H9 (cell line): Measurements from ENCODE around the gene FASTK. TPM values are rescaled to one million over a fixed set of nuclear protein-coding genes. Genes with fewer than 3 reads are reported as not detected.

Experiments used
- DNase-seq: peaks from one replicate; pipeline ENCODE4 v3.0.0-alpha.2; 2017
- H2AFZ ChIP-seq: one replicate; pipeline ENCODE4 v1.6.1; 2013; ENCODE audit warnings: mild to moderate bottlenecking, low read length, control low read depth, moderate library complexity
- H2AK5ac ChIP-seq: 2 replicates; pipeline ENCODE4 v1.6.1; 2013; ENCODE audit warnings: low read length, control low read depth, mixed read lengths; ENCODE audit not compliant: insufficient read length
- H2BK120ac ChIP-seq: one replicate; pipeline ENCODE4 v1.6.1; 2013; ENCODE audit warnings: low read depth, mild to moderate bottlenecking, low read length, control low read depth, inconsistent platforms; ENCODE audit not compliant: poor library complexity, severe bottlenecking
- H2BK12ac ChIP-seq: 2 replicates; pipeline ENCODE4 v1.6.1; 2013; ENCODE audit warnings: low read length, control low read depth, mixed read lengths, low read depth; ENCODE audit not compliant: insufficient read length
- H2BK15ac ChIP-seq: 2 replicates; pipeline ENCODE4 v1.6.1; 2013; ENCODE audit warnings: low read depth, low read length, control low read depth
- H2BK20ac ChIP-seq: one replicate; pipeline ENCODE4 v1.6.1; 2013; ENCODE audit warnings: low read depth, mild to moderate bottlenecking, low read length, control low read depth, inconsistent platforms; ENCODE audit not compliant: poor library complexity, severe bottlenecking
- H2BK5ac ChIP-seq: 2 replicates; pipeline ENCODE4 v1.6.1; 2013; ENCODE audit warnings: low read length, control low read depth, mixed read lengths; ENCODE audit not compliant: insufficient read length
- H3K14ac ChIP-seq: 2 replicates; pipeline ENCODE4 v1.6.1; 2013; ENCODE audit warnings: low read length, control low read depth; ENCODE audit not compliant: insufficient read depth
- H3K18ac ChIP-seq: 2 replicates; pipeline ENCODE4 v1.6.1; 2013; ENCODE audit warnings: low read depth, mild to moderate bottlenecking, mixed read lengths, low read length, control low read depth; ENCODE audit not compliant: insufficient read length
- H3K23ac ChIP-seq: 2 replicates; pipeline ENCODE4 v1.6.1; 2013; ENCODE audit warnings: low read length, control low read depth, mixed read lengths, low read depth; ENCODE audit not compliant: insufficient read length
- H3K23me2 ChIP-seq: 2 replicates; pipeline ENCODE4 v1.6.1; 2013; ENCODE audit warnings: low read depth, mild to moderate bottlenecking, mixed read lengths, low read length, control low read depth; ENCODE audit not compliant: insufficient read length, poor library complexity, severe bottlenecking
- H3K27ac ChIP-seq: 2 replicates; pipeline ENCODE4 v1.5.1; 2013; ENCODE audit warnings: low read length, control low read depth, mixed read lengths, low read depth; ENCODE audit not compliant: insufficient read length
- H3K27me3 ChIP-seq: 2 replicates; pipeline ENCODE4 v1.6.1; 2013; ENCODE audit warnings: low read length, control low read depth, inconsistent platforms; ENCODE audit not compliant: insufficient read depth
- H3K4ac ChIP-seq: 2 replicates; pipeline ENCODE4 v1.6.1; 2013; ENCODE audit warnings: low read depth, mild to moderate bottlenecking, control low read depth, inconsistent platforms, low read length, moderate library complexity
- H3K4me1 ChIP-seq: 2 replicates; pipeline ENCODE4 v1.6.1; 2013; ENCODE audit warnings: low read length, control low read depth, inconsistent platforms; ENCODE audit not compliant: insufficient read depth
- H3K4me2 ChIP-seq: 2 replicates; pipeline ENCODE4 v1.6.1; 2013; ENCODE audit warnings: low read length, control low read depth, mixed read lengths; ENCODE audit not compliant: insufficient read length, insufficient read depth
- H3K56ac ChIP-seq: 2 replicates; pipeline ENCODE4 v1.6.1; 2013; ENCODE audit warnings: low read depth, mild to moderate bottlenecking, mixed read lengths, low read length, control low read depth; ENCODE audit not compliant: insufficient read length
- H3K79me1 ChIP-seq: 2 replicates; pipeline ENCODE4 v1.6.1; 2013; ENCODE audit warnings: low read depth, mild to moderate bottlenecking, moderate library complexity, low read length, control low read depth, inconsistent platforms; ENCODE audit not compliant: insufficient read depth, poor library complexity, severe bottlenecking
- H3K79me2 ChIP-seq: 2 replicates; pipeline ENCODE4 v1.6.1; 2013; ENCODE audit warnings: low read length, control low read depth, inconsistent platforms; ENCODE audit not compliant: insufficient read depth
- H3K9ac ChIP-seq: 2 replicates; pipeline ENCODE4 v1.6.1; 2013; ENCODE audit warnings: low read length, control low read depth, mixed read lengths; ENCODE audit not compliant: insufficient read length; ENCODE audit errors: extremely low read depth
- H3K9me3 ChIP-seq: one replicate; pipeline ENCODE4 v1.6.1; 2013; ENCODE audit warnings: low read depth, low read length, inconsistent platforms; ENCODE audit not compliant: control insufficient read depth
- H3T11ph ChIP-seq: one replicate; pipeline ENCODE4 v1.6.1; 2013; ENCODE audit warnings: mild to moderate bottlenecking, low read length, control low read depth, inconsistent platforms
- H4K20me1 ChIP-seq: one replicate; pipeline ENCODE4 v1.6.1; 2013; ENCODE audit not compliant: control insufficient read depth, insufficient read length, insufficient read depth
- H4K5ac ChIP-seq: 2 replicates; pipeline ENCODE4 v1.6.1; 2013; ENCODE audit warnings: low read depth, mild to moderate bottlenecking, mixed read lengths, low read length, control low read depth; ENCODE audit not compliant: insufficient read length
- H4K8ac ChIP-seq: replicated peaks from 2 replicates; pipeline ENCODE4 v1.6.1; 2013; ENCODE audit warnings: low read length, control low read depth, mixed read lengths, low read depth; ENCODE audit not compliant: insufficient read length
- H4K91ac ChIP-seq: 2 replicates; pipeline ENCODE4 v1.6.1; 2013; ENCODE audit warnings: low read depth, mild to moderate bottlenecking, moderate library complexity, mixed read lengths, low read length, control low read depth; ENCODE audit not compliant: insufficient read length
- H3K27ac Mint-ChIP-seq, 3 experiments: 2 replicates in 2 of 3; 3 replicates in 1 of 3; pipeline ENCODE4 v1.8.0; 2020 to 2021; ENCODE audit warnings: mixed read lengths in 3 of 3, mild to moderate bottlenecking in 1 of 3, moderate library complexity in 1 of 3
- H3K27me3 Mint-ChIP-seq: 2 replicates; pipeline ENCODE4 v1.8.0; 2021; ENCODE audit warnings: low read depth, mild to moderate bottlenecking, moderate library complexity, mixed read lengths
- H3K36me3 Mint-ChIP-seq, 3 experiments: 2 replicates in 2 of 3; 3 replicates in 1 of 3; pipeline ENCODE4 v1.8.0; 2020 to 2021; ENCODE audit warnings: low read depth in 3 of 3, mixed read lengths in 3 of 3; ENCODE audit not compliant: insufficient read depth in 1 of 3
- H3K4me1 Mint-ChIP-seq, 2 experiments: 2 replicates each; pipeline ENCODE4 v1.8.0; 2020; ENCODE audit warnings: mixed read lengths in 2 of 2
- H3K4me3 Mint-ChIP-seq, 2 experiments: 2 replicates in 1 of 2; 3 replicates in 1 of 2; pipeline ENCODE4 v1.8.0; 2020 to 2021; ENCODE audit warnings: mild to moderate bottlenecking in 2 of 2, mixed read lengths in 2 of 2, moderate library complexity in 1 of 2
- H3K9me3 Mint-ChIP-seq, 2 experiments: 2 replicates in 1 of 2; 3 replicates in 1 of 2; pipeline ENCODE4 v1.8.0; 2020; ENCODE audit warnings: mild to moderate bottlenecking in 2 of 2, mixed read lengths in 2 of 2, moderate library complexity in 1 of 2
- CTCF ChIP-seq: fragments of 200-600 bp; sonication (generic); conservative IDR thresholded peaks from 3 replicates; pipeline ENCODE4 v1.8.0; 2021; ENCODE audit warnings: antibody characterized with exemption, mild to moderate bottlenecking
- WGBS: extraction: QIAGEN DNeasy Blood & Tissue Kit; methylation state at CpG from one replicate; pipeline ENCODE4 v1.1.7; 2013; ENCODE audit warnings: missing lambda C conversion rate, low lambda C conversion rate, mixed read lengths; ENCODE audit not compliant: insufficient read length; ENCODE audit errors: extremely low coverage; 5-methylcytosine and 5-hydroxymethylcytosine counted together
- total RNA-seq: library from RNA; stranded (reverse); gene quantifications from 2 replicates; pipeline ENCODE4 v1.2.1, GENCODE V29; 2021

The FASTK gene
- total RNA-seq, 1 experiment from 2014 or later = 57.8 TPM

GRCh38 chr7:151094675-151095074, 14.1 kb upstream of the FASTK start:
- Histone ChIP-seq H3K56ac (no peak overlapping the region), H3K79me1 (peaks cover 7% of the 10 kb centered on the region), H2BK20ac (no peak overlapping the region), H4K91ac (no peak overlapping the region), H3K4ac (no peak overlapping the region), H2BK12ac (no peak overlapping the region), H3K79me2 (peaks cover 27% of the 10 kb centered on the region), H3K27me3 (no peaks in the 10 kb centered on the region), H2BK5ac (no peak overlapping the region), H3T11ph (no peak overlapping the region), H3K9ac (no peak overlapping the region), H2BK120ac (no peak overlapping the region), H4K20me1 (no peaks in the 10 kb centered on the region), H3K4me2 (no peak overlapping the region), H3K23ac (no peak overlapping the region), H3K18ac (no peak overlapping the region), H3K14ac (no peak overlapping the region), H2AFZ (no peak overlapping the region), H3K4me1 (no peaks in the 10 kb centered on the region), H3K27ac (no peak overlapping the region), H3K23me2 (no peaks in the 10 kb centered on the region), H2BK15ac (no peak overlapping the region), H2AK5ac (no peak overlapping the region), H3K9me3 (no peaks in the 10 kb centered on the region), H4K8ac (no peak overlapping the region), H4K5ac (no peak overlapping the region)
- TF ChIP-seq CTCF = no peak
- Mint-ChIP-seq H3K4me1 (peaks cover 16 to 23% of the 10 kb centered on the region in 2 experiments), H3K36me3 (peaks cover 0 to 28% (median 8%) of the 10 kb centered on the region in 3 experiments; a peak in 5 of 7 replicates), H3K27me3 (no peaks in the 10 kb centered on the region), H3K9me3 (no peaks in the 10 kb centered on the region), H3K4me3 (no peak overlapping the region), H3K27ac (peak overlapping the region in 2 of 3 experiments; percentile 18 to 92; a peak in 1 of 7 replicates)
- DNase-seq = no peak
- WGBS = no CpG with 5 or more reads among the region's 5 CpGs
